ENCODE results near the gene MAT1A. TPM values are rescaled to one million over a fixed set of nuclear protein-coding genes. Genes with fewer than 3 reads are reported as not detected.

The MAT1A gene
- total and polyA plus RNA-seq, 9 of the 15 experiments (the other 6 are each of a cell fraction or from before 2014, with no cell fraction given) = 0.03 to 0.30 (median 0.11) TPM; not detected in 2

GRCh38 chr10:80278480-80278879, 11.0 kb downstream of the MAT1A start:
- intact Hi-C loops (cut with micrococcal nuclease) = no loop called here
- no TSS peak for BruUV-seq (replicated peaks)
- ATAC-seq (no peak), DNase-seq (ENCODE audit: extremely low read depth in 1 of 4, low spot score in 3 of 4) (peak in 1 of 4 experiments; percentile 4), FAIRE-seq (no peak)
- Histone ChIP-seq H4K20me1 (replicated peaks; ENCODE audit: control insufficient read depth, insufficient read depth, low read length) (no peaks in the 10 kb centered on the region), H3K79me2 (ENCODE audit: control insufficient read depth, insufficient read depth, low read length) (no peaks in the 10 kb centered on the region), H3K9me1 (ENCODE audit: control insufficient read depth, insufficient read depth, low read length) (no peaks in the 10 kb centered on the region), H3K27me3 (ENCODE audit: control insufficient read depth in 2 of 2, insufficient read depth in 2 of 2, low read length in 2 of 2) (peaks cover 30 to 75% of the 10 kb centered on the region in 2 experiments; a peak in 4 of 5 replicates), H3K4me3 (no peak overlapping the region), H2AFZ (ENCODE audit: low read depth, low read length) (no peak overlapping the region), H3K9me3 (replicated peaks; ENCODE audit: control insufficient read depth, insufficient read depth, low read depth, low read length) (no peaks in the 10 kb centered on the region), H3K4me1 (replicated peaks in 1 of 2; ENCODE audit: control insufficient read depth in 2 of 2, insufficient read depth in 2 of 2, low read length in 2 of 2) (peaks cover under 1 to 2% of the 10 kb centered on the region in 2 experiments; a peak in 2 of 5 replicates), H3K9ac (ENCODE audit: insufficient read depth in 1 of 2, low read depth in 2 of 2, low read length in 2 of 2) (no peak overlapping the region), H3K4me2 (ENCODE audit: insufficient read depth, low read length) (no peak overlapping the region), H3K27ac (ENCODE audit: extremely low read depth, low read depth, low read length) (no peak overlapping the region), H3K36me3 (ENCODE audit: control insufficient read depth, insufficient read depth, low read length) (no peaks in the 10 kb centered on the region)
- in situ Hi-C loops (cut with MboI) = no loop called here
- CTCF ChIA-PET (ENCODE audit: low intra/inter-chr PET ratio) = no interaction called here
- POLR2A ChIA-PET = no interaction called here
- WGBS (ENCODE audit: insufficient coverage, low coverage, missing lambda C conversion rate) = 0% methylated on average over 5 of the region's 5 CpGs
- no peak for TF ChIP-seq ZBTB12 (CRISPR knock-in tag; IDR thresholded peaks at IDR 0.05)
- no peak for TF ChIP-seq NR4A1 (CRISPR knock-in tag; IDR thresholded peaks at IDR 0.05)
- TF ChIP-seq NR4A1 (tag; IDR thresholded peaks at IDR 0.05) = no peak
- TF ChIP-seq ZBTB49 (CRISPR knock-in tag; IDR thresholded peaks at IDR 0.05; ENCODE audit: borderline replicate concordance) = no peak
- no peak for TF ChIP-seq RBBP5 (IDR thresholded peaks at IDR 0.05; ENCODE audit: borderline replicate concordance, insufficient read depth, low read length, poor library complexity, severe bottlenecking)
- TF ChIP-seq EWSR1 (IDR thresholded peaks at IDR 0.05; ENCODE audit: borderline replicate concordance, low read depth, partially characterized antibody) = no peak
- no peak for TF ChIP-seq ZBTB33 (CRISPR knock-in tag; IDR thresholded peaks at IDR 0.05)
- TF ChIP-seq UBTF (IDR thresholded peaks at IDR 0.05; ENCODE audit: borderline replicate concordance in 1 of 2, low read depth in 2 of 2, low read length in 2 of 2) = no peak
- TF ChIP-seq ZNF699 (CRISPR knock-in tag; IDR thresholded peaks at IDR 0.05; ENCODE audit: insufficient replicate concordance) = no peak
- TF ChIP-seq DEAF1 (CRISPR knock-in tag; IDR thresholded peaks at IDR 0.05) = no peak
- TF ChIP-seq TAF9B (IDR thresholded peaks at IDR 0.05; ENCODE audit: partially characterized antibody) = no peak

Measured in K562 (cell line).